Middle frontal gyrus (tissue), 1 donor: Measurements from ENCODE around the gene PGAM4.
"Not testable (repeated sequence)": the region's sequence is repeated elsewhere in the genome, so short reads cannot be mapped to it uniquely, and the experiment has no call there.

Source experiments
- DNase-seq: peaks from one replicate; pipeline ENCODE4 v3.0.0-alpha.2; 2015; ENCODE audit warnings: low spot score; ENCODE audit errors: extremely low spot score

Gene PGAM4

DNA sequence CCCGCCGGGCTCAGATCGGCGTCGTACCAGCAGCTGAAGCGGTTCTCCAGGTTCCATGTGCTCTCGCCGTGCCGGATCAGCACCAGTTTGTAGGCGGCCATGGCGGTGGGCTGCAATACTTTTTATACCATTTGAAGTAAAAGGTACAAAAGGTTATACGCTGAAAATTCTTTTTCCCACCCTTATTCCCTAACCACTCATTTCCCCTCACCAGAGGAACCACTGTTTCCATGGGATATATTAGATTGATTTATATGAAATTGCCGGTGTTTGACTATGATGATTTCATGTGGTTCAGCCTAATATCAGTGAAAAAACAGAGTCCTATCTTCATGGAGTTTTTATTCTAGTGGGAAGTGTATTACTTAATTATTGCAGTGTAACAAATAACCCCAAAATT, at the start of gene PGAM4:
Gene PGAM4 (minus strand): TSS at position 101 of the 400 bp plus-strand sequence. CDS start 0 bp downstream, at position 101.
- DNase-seq: no peak

DNA sequence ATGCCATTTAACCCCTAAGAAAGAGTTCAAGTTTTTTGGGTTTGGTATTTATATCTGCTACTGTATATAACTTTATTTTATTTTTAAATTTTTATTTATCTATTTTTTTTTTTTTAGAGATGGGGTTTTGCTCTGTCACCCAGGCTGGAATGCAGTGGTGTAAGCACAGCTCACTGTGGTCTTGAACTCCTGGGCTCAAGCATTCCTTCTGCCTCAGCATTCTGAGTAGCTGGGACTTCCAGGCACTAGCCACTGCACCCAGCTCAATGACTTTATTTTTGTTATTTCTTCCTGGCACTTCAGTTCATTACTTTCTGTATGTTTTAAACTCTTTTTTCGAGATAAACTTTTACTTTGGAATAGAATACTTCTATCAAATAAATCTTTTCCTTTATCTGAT, 42.4 kb upstream of the PGAM4 start:
- no peak for DNase-seq

DNA sequence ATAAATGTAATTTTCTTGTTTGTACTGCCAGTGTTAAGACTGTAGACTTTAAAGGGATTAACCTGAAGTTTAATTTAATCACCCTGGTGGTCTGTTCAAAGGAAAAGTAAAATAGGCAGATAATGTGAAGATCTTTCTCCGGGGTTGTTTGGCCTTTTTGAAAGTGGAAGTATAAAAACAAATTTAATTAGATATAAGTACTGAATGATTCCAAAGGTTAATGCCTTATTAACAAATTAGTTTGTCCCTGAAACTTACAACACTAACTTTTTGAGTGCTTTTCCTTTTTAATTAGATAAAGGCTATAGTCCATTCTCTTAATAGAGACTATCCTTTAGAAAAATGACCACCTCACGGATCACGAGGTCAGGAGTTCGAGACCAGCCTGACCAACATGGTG, 10.4 kb upstream of the PGAM4 start:
- no peak for DNase-seq

DNA sequence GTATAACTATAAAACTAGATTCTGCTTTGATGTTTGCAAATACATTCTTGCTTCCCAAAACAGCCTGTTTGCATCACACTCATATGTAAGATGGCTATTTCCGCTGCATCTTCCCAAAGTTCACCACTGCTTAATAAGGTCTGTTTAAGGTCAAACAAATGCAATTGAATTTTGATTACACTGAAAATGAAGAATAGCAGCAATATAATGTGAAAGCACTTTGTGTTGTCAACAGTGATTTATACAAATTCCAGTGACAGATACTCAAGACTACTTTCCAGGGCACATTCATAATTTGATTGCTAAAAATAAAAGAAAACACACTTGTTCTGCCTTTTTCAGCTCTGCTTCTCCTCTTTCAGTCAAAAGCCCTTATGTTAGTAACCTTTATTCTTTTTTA, 8.1 kb upstream of the PGAM4 start:
- no peak for DNase-seq

GRCh38 chrX:77977095-77977494, 7.7 kb upstream of the PGAM4 start:
- no peak for DNase-seq

DNA sequence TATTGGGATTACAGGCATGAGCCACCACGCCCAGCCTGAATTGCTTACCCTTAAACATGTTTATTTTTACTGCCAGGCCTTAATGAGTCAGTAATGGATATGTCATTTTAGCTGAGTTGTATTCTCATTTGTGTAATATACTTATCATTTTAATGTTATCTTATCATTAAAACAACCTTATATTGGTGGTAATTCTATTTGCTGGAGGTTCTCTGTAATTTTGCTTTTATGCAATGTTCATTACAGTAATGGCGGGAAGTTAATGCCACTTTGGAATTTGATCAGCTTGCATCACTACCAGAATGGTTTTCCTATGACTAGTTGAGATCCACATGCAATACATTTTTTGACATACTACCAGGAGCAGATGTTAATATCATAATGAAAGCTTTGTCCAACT, 6.3 kb upstream of the PGAM4 start:
- no peak for DNase-seq

DNA sequence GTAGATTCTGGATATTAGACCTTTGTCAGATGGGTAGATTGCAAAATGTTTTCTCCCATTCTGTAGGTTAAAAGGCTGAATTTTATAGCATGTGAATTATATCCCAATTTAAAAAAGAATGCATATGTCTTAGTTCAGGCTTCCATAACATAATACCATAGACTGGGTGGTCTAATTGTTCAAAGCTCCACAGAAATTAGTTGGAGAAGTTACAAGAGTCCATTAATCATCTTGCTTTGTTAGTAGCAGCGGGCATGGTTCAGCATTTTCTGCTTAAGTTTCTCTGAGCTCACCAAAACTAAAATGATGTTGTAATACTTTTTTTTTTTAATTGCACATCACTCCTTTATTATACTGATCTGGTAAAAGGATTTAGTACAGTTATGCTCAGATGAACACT, 1.8 kb downstream of the PGAM4 start:
- no peak for DNase-seq

DNA sequence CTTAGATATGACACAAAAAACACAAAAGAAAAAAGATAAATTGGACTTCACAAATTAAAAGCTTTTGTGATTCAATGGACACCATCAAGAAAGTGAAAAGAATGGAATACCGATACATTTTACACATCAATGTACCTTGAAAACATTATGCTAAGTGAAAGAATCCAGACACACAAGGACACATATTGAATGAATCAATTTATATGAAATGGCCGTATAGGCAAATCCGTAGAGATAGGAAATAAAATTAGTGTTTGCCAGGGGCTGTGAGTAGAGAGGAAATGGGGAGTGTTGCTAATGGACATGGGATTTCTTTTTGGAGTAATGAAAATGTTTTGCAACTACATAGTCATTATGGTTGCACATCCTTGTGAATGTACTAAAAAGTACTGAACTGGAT, 3.1 kb downstream of the PGAM4 start:
- no peak for DNase-seq

- no peak for DNase-seq
Observed at GRCh38 chrX:77962068-77962902, 7.2 kb downstream of the PGAM4 start.

DNA sequence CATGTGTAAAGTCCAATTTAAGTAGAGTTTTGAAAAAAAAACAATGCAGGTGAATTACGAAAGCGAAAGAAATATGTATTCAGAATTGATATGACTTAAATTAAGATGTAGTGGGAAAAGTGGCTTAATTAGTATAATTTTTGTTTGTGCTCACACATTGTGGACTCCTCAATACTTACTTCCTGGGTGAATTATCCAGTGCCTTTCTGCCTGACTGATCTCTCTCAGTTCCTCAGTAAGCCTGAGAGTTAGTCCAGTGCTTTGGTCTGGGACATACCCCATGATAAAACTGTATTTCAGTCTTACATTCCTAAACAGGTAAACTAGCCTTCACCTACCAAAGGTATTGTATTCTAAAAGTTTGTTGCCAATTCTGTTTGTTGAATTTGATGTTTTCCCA, 8.4 kb downstream of the PGAM4 start:
- DNase-seq: no peak

DNA sequence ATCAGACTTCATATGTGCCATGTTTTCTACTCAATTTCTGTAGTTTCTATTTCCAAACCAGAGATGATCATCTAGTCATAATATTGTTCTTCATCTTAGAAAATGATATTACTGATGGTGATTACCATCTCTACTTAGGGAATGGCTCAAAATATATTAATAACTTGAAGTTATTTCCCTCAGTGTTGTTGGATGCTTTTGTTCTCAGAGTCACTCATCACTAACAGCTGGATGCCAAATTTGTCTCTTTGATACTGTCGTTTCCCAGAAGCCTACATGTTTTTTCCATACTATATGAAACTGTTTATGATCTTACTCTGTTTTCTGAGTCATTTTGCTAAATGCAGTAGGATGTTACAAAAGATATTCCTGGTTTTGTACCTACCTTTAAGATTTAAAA, 8.9 kb downstream of the PGAM4 start:
- DNase-seq: no peak

DNA sequence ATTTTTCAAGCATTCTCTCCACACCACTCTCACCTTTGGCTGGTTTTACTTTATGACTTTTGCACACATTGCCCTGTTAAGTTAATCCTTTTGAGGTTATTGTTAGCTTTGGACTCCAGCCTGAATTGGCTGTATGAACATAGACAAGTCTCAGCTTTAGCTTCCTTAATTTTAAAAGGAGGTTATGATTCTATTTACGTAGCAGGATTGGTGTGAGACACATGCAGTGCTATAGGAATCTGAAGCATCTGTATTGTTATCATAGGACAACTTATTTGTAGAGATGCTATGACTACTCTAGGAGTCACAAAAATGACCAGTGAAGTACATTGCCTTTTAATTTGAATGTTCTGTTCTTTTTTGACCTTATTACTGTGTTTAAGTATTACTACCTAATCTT, 15.7 kb downstream of the PGAM4 start:
- DNase-seq: no peak

DNA sequence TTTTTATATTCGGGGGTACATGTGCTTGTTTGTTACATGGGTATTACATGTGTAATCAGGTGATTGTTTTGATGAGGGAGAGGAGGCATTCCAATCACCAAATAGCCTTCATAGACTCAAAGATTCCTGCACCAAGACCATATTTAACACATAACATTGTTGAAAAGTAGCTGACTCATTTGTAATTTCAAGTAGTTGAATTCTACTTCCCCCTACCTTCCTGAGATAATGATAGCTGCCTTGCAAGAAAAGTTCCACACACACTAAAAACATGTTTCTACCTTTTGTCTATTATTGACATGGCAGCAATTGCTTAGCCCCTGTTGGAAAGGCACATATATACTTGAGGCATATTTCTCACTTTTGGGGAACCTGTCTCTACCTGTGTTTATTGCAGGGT, 16.1 kb downstream of the PGAM4 start:
- DNase-seq: no peak

GRCh38 chrX:77952173-77952572, 17.3 kb downstream of the PGAM4 start:
- no peak for DNase-seq

DNA sequence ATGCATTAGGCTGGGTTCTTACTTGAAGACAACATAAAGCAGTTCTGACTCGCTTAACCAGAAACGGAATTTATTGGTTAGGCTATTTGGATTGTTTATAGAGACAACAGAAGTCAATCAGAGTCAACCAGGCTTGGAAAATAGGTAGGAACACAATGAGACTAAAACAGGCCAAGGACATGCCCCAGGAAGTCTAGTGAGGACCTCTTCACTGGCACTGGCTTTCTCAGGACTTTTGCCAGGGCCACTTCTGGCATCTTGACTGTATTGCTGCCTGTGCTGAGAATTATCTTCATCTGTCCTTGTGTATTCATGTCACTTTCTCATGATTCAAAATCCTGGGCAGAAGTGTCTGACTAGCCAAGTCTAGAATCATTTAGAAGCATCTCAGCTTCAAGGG, 19.6 kb downstream of the PGAM4 start:
- DNase-seq: no peak

GRCh38 chrX:77946571-77946970, 22.9 kb downstream of the PGAM4 start:
- DNase-seq: no peak

DNA sequence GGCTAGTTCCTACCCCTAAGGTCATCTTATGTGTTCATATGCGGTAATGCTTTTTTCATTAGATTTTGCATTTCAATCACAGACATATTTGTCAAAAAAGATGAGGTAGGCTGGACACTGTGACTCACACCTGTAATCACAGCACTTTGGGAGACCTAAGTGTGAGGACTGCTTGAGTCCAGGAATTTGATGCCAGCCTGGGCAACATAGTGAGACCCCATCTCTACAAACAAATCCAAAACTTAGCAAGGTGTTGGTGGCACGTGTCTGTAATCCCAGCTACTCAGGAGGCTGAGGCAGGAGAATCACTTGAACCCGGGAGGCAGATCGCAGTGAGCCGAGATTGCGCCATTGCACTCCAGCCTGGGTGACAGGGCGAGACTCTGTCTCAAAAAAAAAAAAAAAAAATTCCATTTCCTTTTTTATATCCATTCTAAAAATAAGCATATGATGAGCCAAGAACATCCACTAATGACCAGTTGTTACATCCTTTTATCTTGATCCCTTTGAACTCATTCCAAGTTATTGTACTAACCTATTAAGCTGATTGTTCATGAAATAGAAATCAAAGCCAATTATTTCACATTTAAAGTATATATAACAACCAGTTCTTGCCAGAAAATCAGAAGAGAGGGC, 23.4 kb downstream of the PGAM4 start:
- DNase-seq: no peak

- DNase-seq: not testable (repeated sequence)
Observed at GRCh38 chrX:77945031-77945430, 24.4 kb downstream of the PGAM4 start.

DNA sequence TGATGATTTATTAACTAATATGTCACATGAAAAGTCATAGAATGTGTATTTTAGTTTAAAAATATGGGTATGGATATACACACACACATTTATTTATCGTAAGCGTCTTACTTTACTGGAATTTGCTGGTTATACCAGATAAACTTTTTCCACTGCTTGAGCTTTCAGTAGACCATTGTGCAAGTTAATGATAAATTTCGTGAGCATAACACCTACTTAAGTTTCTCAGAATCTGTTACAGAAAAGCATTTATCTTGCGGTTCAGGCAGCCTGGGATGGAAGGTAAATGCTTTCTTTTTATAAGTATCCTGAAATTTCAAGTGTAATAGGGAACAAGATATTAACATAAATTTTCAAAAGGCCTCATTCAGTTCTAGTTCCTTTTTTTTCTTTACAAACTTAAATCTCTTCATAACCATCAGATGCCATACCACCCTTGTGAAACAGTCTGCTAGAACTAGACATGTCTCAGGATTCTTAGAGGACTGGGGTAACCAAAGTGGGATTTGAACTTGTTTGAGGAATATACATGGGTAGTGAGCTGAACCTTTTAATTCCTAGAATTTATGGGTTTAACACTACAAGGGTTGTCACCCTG, 31.3 kb downstream of the PGAM4 start:
- no peak for DNase-seq

DNA sequence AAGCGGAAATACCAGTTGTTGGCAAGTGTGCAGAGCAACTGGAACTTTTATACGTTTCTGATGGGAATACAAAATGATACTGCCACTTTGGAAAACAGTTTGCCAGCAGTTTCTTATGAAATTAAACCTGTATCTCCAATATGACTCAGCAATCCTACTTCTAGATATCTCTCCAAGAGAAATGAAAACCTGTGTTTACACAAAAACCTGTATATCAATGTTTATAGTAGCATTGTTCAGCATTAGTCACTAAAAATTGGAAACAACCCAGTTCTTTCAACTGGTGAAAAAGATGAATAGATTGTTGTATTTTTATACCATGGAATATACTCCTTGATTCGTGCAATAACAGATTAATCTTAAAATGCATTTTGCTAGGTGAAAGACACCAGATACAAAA, 32.1 kb downstream of the PGAM4 start:
- DNase-seq: no peak

- DNase-seq: no peak
Observed at GRCh38 chrX:77936299-77936698, 33.1 kb downstream of the PGAM4 start.

GRCh38 chrX:77935886-77936285, 33.6 kb downstream of the PGAM4 start:
- DNase-seq: no peak

DNA sequence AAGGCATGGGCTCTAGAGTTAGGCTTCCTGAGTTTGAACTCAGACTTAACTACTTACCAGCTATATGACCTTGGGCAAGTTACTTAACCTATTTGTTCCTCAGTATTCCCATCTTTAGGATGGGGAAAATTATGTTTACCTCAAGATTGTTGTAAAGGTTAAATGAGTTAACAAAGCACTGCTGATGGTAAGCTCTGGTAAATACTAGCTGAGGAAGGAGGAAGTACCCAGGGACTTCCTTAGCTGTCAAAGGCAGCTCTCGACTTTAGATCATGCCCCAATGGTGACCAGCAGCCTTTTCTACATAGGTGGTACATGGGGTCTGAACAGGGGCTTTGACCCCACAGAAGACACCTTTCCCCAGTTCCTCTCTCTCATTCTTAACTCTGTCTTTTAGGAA, 38.9 kb downstream of the PGAM4 start:
- no peak for DNase-seq
